Stimulated activated effector memory CD8-positive, alpha-beta T cell treated with anti-CD3 and anti-CD28 coated beads, Interleukin-12 subunit alpha, Interleukin-12 subunit beta, amount 100 ng/mL, for 72 hours (primary cell): ENCODE measurements around the gene CEP131.

Experiments
- ATAC-seq: fragments of 150-1000 bp; cut with Tn5 transposase; 2 replicates; pipeline ENCODE4 v1.10.0; 2021
- DNase-seq, 2 donors: peaks; one replicate each; pipeline ENCODE4 v3.0.0; 2021 to 2022; ENCODE audit warnings: low spot score in 2 of 2
- H3K27ac Mint-ChIP-seq: one replicate; pipeline ENCODE4 v1.8.0; 2022; ENCODE audit warnings: mild to moderate bottlenecking, mixed read lengths
- H3K36me3 Mint-ChIP-seq: one replicate; pipeline ENCODE4 v1.8.0; 2022; ENCODE audit warnings: mild to moderate bottlenecking, mixed read lengths
- H3K4me1 Mint-ChIP-seq: one replicate; pipeline ENCODE4 v1.8.0; 2022; ENCODE audit warnings: mixed read lengths
- H3K4me3 Mint-ChIP-seq: one replicate; pipeline ENCODE4 v1.8.0; 2022; ENCODE audit warnings: mild to moderate bottlenecking, mixed read lengths
- H3K9me3 Mint-ChIP-seq: one replicate; pipeline ENCODE4 v1.8.0; 2022; ENCODE audit warnings: mixed read lengths

Gene CEP131

GRCh38 chr17:81194225-81194760, 28.5 kb downstream of the CEP131 start:
- ATAC-seq (no peak), DNase-seq (no peak)
- Mint-ChIP-seq H3K4me3 (no peak overlapping the region), H3K27ac (no peak overlapping the region), H3K4me1 (no peaks in the 10 kb centered on the region), H3K9me3 (no peaks in the 10 kb centered on the region), H3K36me3 (no peaks in the 10 kb centered on the region)

GRCh38 chr17:81193470-81194224, 29.1 kb downstream of the CEP131 start:
- Mint-ChIP-seq H3K4me1 (no peaks in the 10 kb centered on the region), H3K27ac (no peak overlapping the region), H3K9me3 (no peaks in the 10 kb centered on the region), H3K36me3 (no peaks in the 10 kb centered on the region), H3K4me3 (no peak overlapping the region)
- ATAC-seq = no peak
- no peak for DNase-seq

- Mint-ChIP-seq H3K27ac (no peak overlapping the region), H3K9me3 (no peaks in the 10 kb centered on the region), H3K4me1 (no peaks in the 10 kb centered on the region), H3K4me3 (no peak overlapping the region), H3K36me3 (no peaks in the 10 kb centered on the region)
- ATAC-seq = no peak
- DNase-seq = no peak
Measured at GRCh38 chr17:81193051-81193410, 29.7 kb downstream of the CEP131 start.

GRCh38 chr17:81192386-81193050, 30.2 kb downstream of the CEP131 start:
- Mint-ChIP-seq H3K36me3 (no peaks in the 10 kb centered on the region), H3K9me3 (no peaks in the 10 kb centered on the region), H3K27ac (no peak overlapping the region), H3K4me1 (no peaks in the 10 kb centered on the region), H3K4me3 (no peak overlapping the region)
- ATAC-seq = no peak
- DNase-seq = no peak

- Mint-ChIP-seq H3K27ac (no peak overlapping the region), H3K9me3 (no peaks in the 10 kb centered on the region), H3K36me3 (no peaks in the 10 kb centered on the region), H3K4me3 (no peak overlapping the region), H3K4me1 (no peaks in the 10 kb centered on the region)
- DNase-seq (no peak), ATAC-seq (no peak)
Measured at GRCh38 chr17:81191646-81192045, 31.1 kb downstream of the CEP131 start.

- no peak for DNase-seq
- H3K36me3 Mint-ChIP-seq = no peaks in the 10 kb centered on the region
- no peaks in the 10 kb centered on the region for H3K4me1 Mint-ChIP-seq
- no peak overlapping the region for H3K27ac Mint-ChIP-seq
- H3K4me3 Mint-ChIP-seq = no peak overlapping the region
- no peaks in the 10 kb centered on the region for H3K9me3 Mint-ChIP-seq
- ATAC-seq = no peak
Measured at GRCh38 chr17:81191116-81191515, 31.6 kb downstream of the CEP131 start.

- Mint-ChIP-seq H3K36me3 (no peaks in the 10 kb centered on the region), H3K4me1 (no peaks in the 10 kb centered on the region), H3K9me3 (no peaks in the 10 kb centered on the region), H3K4me3 (no peak overlapping the region), H3K27ac (no peak overlapping the region)
- DNase-seq = no peak
- ATAC-seq = no peak
Measured at GRCh38 chr17:81190591-81190990, 32.2 kb downstream of the CEP131 start.

- Mint-ChIP-seq H3K9me3 (no peaks in the 10 kb centered on the region), H3K36me3 (no peaks in the 10 kb centered on the region), H3K4me3 (no peak overlapping the region), H3K4me1 (no peaks in the 10 kb centered on the region), H3K27ac (no peak overlapping the region)
- DNase-seq = no peak
- no peak for ATAC-seq
Measured at GRCh38 chr17:81189670-81190530, 32.9 kb downstream of the CEP131 start.

- no peak for DNase-seq
- H3K4me1 Mint-ChIP-seq = no peaks in the 10 kb centered on the region
- H3K9me3 Mint-ChIP-seq = no peaks in the 10 kb centered on the region
- H3K36me3 Mint-ChIP-seq = no peaks in the 10 kb centered on the region
- H3K27ac Mint-ChIP-seq = peak overlapping the region; percentile 23
- H3K4me3 Mint-ChIP-seq = no peak overlapping the region
- ATAC-seq = no peak
Measured at GRCh38 chr17:81189016-81189415, 33.7 kb downstream of the CEP131 start.

- no peak for DNase-seq
- H3K36me3 Mint-ChIP-seq = no peaks in the 10 kb centered on the region
- ATAC-seq = no peak
- no peak overlapping the region for H3K4me3 Mint-ChIP-seq
- H3K4me1 Mint-ChIP-seq = no peaks in the 10 kb centered on the region
- no peaks in the 10 kb centered on the region for H3K9me3 Mint-ChIP-seq
- H3K27ac Mint-ChIP-seq = no peak overlapping the region
Measured at GRCh38 chr17:81188491-81188840, 34.3 kb downstream of the CEP131 start.

- H3K36me3 Mint-ChIP-seq = no peaks in the 10 kb centered on the region
- H3K27ac Mint-ChIP-seq = no peak overlapping the region
- DNase-seq (no peak), ATAC-seq (no peak)
- no peak overlapping the region for H3K4me3 Mint-ChIP-seq
- H3K4me1 Mint-ChIP-seq = no peaks in the 10 kb centered on the region
- no peaks in the 10 kb centered on the region for H3K9me3 Mint-ChIP-seq
Measured at GRCh38 chr17:81187586-81188490, 34.9 kb downstream of the CEP131 start.

GRCh38 chr17:81187120-81187519, 35.6 kb downstream of the CEP131 start:
- Mint-ChIP-seq H3K4me1 (no peaks in the 10 kb centered on the region), H3K9me3 (no peaks in the 10 kb centered on the region), H3K4me3 (no peak overlapping the region), H3K36me3 (no peaks in the 10 kb centered on the region), H3K27ac (no peak overlapping the region)
- DNase-seq (no peak), ATAC-seq (no peak)

- no peak overlapping the region for H3K4me3 Mint-ChIP-seq
- H3K27ac Mint-ChIP-seq = no peak overlapping the region
- no peaks in the 10 kb centered on the region for H3K9me3 Mint-ChIP-seq
- H3K4me1 Mint-ChIP-seq = no peaks in the 10 kb centered on the region
- H3K36me3 Mint-ChIP-seq = no peaks in the 10 kb centered on the region
- DNase-seq = no peak
- no peak for ATAC-seq
Measured at GRCh38 chr17:81186203-81186602, 36.6 kb downstream of the CEP131 start.

- no peaks in the 10 kb centered on the region for H3K4me1 Mint-ChIP-seq
- no peaks in the 10 kb centered on the region for H3K9me3 Mint-ChIP-seq
- H3K27ac Mint-ChIP-seq = no peak overlapping the region
- DNase-seq = no peak
- H3K4me3 Mint-ChIP-seq = no peak overlapping the region
- no peaks in the 10 kb centered on the region for H3K36me3 Mint-ChIP-seq
- no peak for ATAC-seq
Measured at GRCh38 chr17:81184555-81184954, 38.2 kb downstream of the CEP131 start.

- Mint-ChIP-seq H3K4me1 (no peaks in the 10 kb centered on the region), H3K9me3 (no peaks in the 10 kb centered on the region), H3K4me3 (no peak overlapping the region), H3K36me3 (no peaks in the 10 kb centered on the region), H3K27ac (no peak overlapping the region)
- ATAC-seq (no peak), DNase-seq (no peak)
Measured at GRCh38 chr17:81183807-81184206, 39.0 kb downstream of the CEP131 start.
